Type B pancreatic cell (in vitro differentiated cells): ENCODE measurements around the gene CFAP74. TPM values are rescaled to one million over a fixed set of nuclear protein-coding genes. Genes with fewer than 3 reads are reported as not detected.
"Not testable (repeated sequence)": the region's sequence is repeated elsewhere in the genome, so short reads cannot be mapped to it uniquely, and the experiment has no call there.

Experiments
- DNase-seq: peaks from one replicate; pipeline ENCODE4 v3.0.0; 2021; ENCODE audit warnings: mixed read lengths; ENCODE audit not compliant: unreplicated experiment; ENCODE audit errors: extremely low spot score
- H3K27ac Mint-ChIP-seq: 2 replicates; pipeline ENCODE4 v1.8.0; 2021; ENCODE audit warnings: mild to moderate bottlenecking, mixed read lengths
- H3K27me3 Mint-ChIP-seq: 2 replicates; pipeline ENCODE4 v1.8.0; 2021; ENCODE audit warnings: mixed read lengths
- H3K36me3 Mint-ChIP-seq: 2 replicates; pipeline ENCODE4 v1.8.0; 2021; ENCODE audit warnings: mixed read lengths
- H3K4me1 Mint-ChIP-seq: one replicate; pipeline ENCODE4 v1.8.0; 2021; ENCODE audit warnings: mixed read lengths; ENCODE audit not compliant: unreplicated experiment
- H3K4me3 Mint-ChIP-seq: 2 replicates; pipeline ENCODE4 v1.8.0; 2021; ENCODE audit warnings: mild to moderate bottlenecking, mixed read lengths
- H3K9me3 Mint-ChIP-seq: 2 replicates; pipeline ENCODE4 v1.8.0; 2021; ENCODE audit warnings: mixed read lengths
- total RNA-seq: library from RNA; stranded (reverse); gene quantifications from 2 replicates; pipeline ENCODE4 v1.2.1, GENCODE V29; 2021; ENCODE audit warnings: low replicate concordance
- TF ChIP-seq, protein P1 (sequence below): fragments of 200-600 bp; sonication (generic); conservative IDR thresholded peaks from 2 replicates; pipeline ENCODE4 v1.5.0; 2021; ENCODE audit warnings: antibody characterized with exemption, mild to moderate bottlenecking

The CFAP74 gene
- total RNA-seq, 1 donor from 2014 or later = 1.5 TPM

DNA sequence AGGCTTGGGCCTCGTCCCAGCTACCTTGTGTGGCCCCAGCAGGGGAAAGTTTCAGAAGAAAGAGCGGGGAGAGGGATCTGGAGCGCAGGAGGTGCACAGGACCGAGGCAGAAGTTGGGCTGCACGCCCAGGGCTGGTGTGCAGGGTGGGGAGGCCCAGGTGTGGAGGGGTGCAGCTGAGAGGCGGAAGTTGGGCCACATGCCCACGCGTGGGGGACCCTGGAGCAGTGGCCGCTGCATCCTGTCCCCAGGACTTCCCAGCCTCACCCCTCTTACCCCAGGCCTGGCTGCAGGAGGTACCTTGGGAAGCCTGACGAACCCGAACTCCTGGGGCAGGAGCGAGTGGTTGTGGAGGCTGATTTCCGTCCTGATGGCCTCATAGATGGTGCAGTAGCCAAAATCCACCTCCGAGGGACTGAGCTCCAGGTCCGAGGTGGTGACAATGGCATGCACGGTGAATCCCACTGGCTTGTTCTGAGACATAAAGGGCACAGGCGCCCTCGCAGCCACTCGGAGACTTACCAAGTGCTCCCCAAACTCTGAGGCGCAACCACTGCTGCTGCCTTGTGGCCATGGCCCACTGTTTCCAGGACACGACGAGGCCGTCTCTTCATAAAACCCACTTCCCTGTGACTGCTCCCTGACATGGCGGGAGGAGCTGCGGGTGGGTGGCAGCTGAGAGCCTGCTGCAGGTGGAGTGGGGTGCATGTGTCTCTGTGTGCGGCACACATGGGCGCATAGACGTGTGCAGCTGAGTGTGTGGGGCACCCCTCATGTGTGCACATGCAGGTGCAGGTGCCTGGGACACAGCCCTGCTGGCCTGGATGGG lies 64.1 kb downstream of the CFAP74 start:
- no peak overlapping the region for H3K27ac Mint-ChIP-seq

DNA sequence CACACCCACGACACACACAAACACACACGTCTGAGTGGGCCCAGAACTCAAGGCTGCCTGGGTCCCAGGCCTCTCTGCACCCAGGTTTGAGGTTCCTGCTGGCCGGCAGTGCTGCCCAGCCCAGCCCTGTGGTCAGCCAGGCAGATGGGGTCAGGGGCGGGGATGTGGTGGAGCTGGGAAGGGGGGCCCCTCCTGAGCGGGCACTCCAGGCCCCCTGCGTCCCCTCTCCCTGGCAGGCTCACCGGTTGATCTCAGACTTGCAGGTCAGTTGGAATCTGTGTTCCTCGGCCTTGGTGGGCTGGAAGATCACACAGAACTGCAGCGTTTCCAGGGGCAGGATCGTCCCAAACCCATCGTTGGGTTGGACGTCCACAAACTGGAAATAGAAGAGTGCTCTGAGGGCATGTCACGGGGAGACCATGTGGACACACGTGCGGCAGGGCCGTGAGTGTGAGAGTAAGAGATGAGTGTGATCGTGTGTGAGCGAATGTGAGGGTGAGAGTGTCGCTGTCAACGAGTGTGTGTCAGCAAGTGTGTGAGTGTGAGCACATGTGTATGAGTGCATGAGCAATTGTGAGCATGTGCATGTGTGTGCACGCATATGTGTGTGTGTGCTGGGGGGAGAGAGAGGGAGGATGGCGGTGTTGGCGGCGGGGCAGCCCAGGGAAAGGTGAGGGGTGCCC lies 64.8 kb downstream of the CFAP74 start:
- Mint-ChIP-seq H3K27me3 (no peaks in the 10 kb centered on the region), H3K4me1 (peaks cover under 1% of the 10 kb centered on the region), H3K9me3 (no peaks in the 10 kb centered on the region), H3K36me3 (no peaks in the 10 kb centered on the region), H3K27ac (no peak overlapping the region), H3K4me3 (no peak overlapping the region)
- DNase-seq = no peak
- TF ChIP-seq, protein P1, sequence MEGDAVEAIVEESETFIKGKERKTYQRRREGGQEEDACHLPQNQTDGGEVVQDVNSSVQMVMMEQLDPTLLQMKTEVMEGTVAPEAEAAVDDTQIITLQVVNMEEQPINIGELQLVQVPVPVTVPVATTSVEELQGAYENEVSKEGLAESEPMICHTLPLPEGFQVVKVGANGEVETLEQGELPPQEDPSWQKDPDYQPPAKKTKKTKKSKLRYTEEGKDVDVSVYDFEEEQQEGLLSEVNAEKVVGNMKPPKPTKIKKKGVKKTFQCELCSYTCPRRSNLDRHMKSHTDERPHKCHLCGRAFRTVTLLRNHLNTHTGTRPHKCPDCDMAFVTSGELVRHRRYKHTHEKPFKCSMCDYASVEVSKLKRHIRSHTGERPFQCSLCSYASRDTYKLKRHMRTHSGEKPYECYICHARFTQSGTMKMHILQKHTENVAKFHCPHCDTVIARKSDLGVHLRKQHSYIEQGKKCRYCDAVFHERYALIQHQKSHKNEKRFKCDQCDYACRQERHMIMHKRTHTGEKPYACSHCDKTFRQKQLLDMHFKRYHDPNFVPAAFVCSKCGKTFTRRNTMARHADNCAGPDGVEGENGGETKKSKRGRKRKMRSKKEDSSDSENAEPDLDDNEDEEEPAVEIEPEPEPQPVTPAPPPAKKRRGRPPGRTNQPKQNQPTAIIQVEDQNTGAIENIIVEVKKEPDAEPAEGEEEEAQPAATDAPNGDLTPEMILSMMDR = no peak

More for the DNA sequence above, 64.1 kb downstream of the CFAP74 start:
- TF ChIP-seq, protein P1 = no peak
- no peak for DNase-seq
- no peaks in the 10 kb centered on the region for H3K36me3 Mint-ChIP-seq
- peaks cover 3% of the 10 kb centered on the region for H3K27me3 Mint-ChIP-seq
- no peaks in the 10 kb centered on the region for H3K9me3 Mint-ChIP-seq
- peaks cover 4% of the 10 kb centered on the region for H3K4me1 Mint-ChIP-seq
- no peak overlapping the region for H3K4me3 Mint-ChIP-seq

DNA sequence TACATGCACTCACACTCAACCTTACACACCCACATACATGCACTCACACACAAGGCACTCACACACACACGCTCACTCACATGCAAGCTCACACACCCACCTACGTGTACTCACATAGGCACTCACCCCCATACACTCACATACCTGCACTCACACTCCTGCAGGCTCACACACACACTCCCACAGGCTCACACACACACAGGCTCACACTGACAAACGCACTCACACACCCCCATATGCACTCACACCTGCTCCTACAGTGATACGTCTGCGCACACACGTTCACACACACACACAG lies 65.4 kb downstream of the CFAP74 start:
- H3K9me3 Mint-ChIP-seq = no peaks in the 10 kb centered on the region
- no peaks in the 10 kb centered on the region for H3K27me3 Mint-ChIP-seq
- H3K4me1 Mint-ChIP-seq = no peaks in the 10 kb centered on the region
- TF ChIP-seq, protein P1 = no peak
- no peak overlapping the region for H3K27ac Mint-ChIP-seq
- H3K4me3 Mint-ChIP-seq = no peak overlapping the region
- H3K36me3 Mint-ChIP-seq = no peaks in the 10 kb centered on the region
- no peak for DNase-seq

DNA sequence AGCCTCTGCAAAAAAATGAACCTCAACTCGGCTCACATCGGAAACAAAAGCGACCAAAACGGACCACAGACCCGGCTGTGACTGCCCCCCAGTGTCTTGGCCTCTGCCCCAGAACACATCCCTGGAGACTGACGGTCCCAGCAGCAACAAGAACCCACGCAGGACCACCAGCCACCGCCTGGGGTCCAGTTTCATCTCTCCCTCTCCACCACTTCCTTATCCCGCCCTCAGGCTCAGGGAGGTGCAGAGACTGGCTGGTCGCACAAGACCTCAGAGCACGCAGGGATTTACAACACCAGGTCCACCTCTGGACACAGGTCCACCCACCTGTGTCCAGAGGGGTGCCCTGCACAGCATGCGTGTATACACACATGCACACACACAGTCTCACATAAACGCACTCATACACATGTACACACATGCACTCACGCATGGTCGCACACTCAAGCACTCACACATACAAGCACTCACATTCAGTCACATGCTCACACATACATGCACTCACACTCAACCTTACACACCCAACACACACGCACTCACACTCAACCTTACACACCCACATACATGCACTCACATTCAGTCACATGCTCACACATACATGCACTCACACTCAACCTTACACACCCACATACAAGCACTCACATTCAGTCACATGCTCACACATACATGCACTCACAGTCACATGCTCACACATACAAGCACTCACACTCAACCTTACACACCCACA lies 65.9 kb downstream of the CFAP74 start:
- Mint-ChIP-seq H3K36me3 (no peaks in the 10 kb centered on the region), H3K4me1 (no peaks in the 10 kb centered on the region), H3K9me3 (no peaks in the 10 kb centered on the region), H3K4me3 (no peak overlapping the region), H3K27ac (no peak overlapping the region), H3K27me3 (no peaks in the 10 kb centered on the region)
- TF ChIP-seq, protein P1 = no peak
- DNase-seq = no peak

DNA sequence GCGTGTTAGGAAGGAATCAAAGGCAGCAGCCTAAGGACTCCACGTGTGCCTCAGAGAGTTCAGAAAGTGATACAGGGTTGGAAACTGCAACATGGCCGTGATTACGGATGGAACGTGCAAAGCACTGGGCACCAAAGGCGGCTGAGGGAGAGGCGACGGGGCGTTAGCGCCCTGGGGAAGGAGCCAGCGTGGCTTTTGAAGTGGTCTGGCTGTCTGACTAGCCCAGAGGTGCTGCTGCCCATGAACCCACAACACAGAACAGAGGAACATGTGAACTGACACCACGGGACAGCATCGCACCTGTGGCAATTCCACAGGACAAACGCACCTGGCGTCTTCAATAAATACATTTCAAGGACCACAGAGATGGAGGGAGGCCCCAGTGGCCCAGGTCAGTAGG lies 66.5 kb downstream of the CFAP74 start:
- TF ChIP-seq, protein P1 = no peak
- H3K36me3 Mint-ChIP-seq = no peaks in the 10 kb centered on the region
- no peak overlapping the region for H3K4me3 Mint-ChIP-seq
- H3K27me3 Mint-ChIP-seq = no peaks in the 10 kb centered on the region
- H3K9me3 Mint-ChIP-seq = no peaks in the 10 kb centered on the region
- H3K4me1 Mint-ChIP-seq = no peaks in the 10 kb centered on the region
- no peak for DNase-seq
- H3K27ac Mint-ChIP-seq = no peak overlapping the region

DNA sequence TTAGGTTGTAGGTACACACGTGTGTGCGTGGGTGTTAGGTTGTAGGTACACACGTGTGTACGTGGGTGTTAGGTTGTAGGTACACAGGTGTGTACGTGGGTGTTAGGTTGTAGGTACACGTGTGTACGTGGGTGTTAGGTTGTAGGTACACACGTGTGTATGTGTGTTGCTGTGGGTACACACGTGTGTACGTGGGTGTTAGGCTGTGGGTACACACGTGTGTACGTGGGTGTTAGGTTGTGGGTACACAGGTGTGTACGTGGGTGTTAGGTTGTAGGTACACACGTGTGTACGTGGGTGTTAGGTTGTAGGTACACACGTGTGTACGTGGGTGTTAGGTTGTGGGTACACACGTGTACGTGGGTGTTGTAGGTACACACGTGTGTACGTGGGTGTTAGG lies 68.7 kb downstream of the CFAP74 start:
- not testable (repeated sequence) for H3K36me3 Mint-ChIP-seq, H3K4me1 Mint-ChIP-seq, H3K27me3 Mint-ChIP-seq, H3K4me3 Mint-ChIP-seq, H3K9me3 Mint-ChIP-seq, DNase-seq, H3K27ac Mint-ChIP-seq
